HG03108 (cell line): ENCODE measurements around the gene TRUB1.

Experiments used
- ATAC-seq: cut with Tn5 transposase; IDR thresholded peaks from one replicate; pipeline ENCODE4 v1.9.1; 2021; ENCODE audit warnings: moderate library complexity; ENCODE audit not compliant: unreplicated experiment

TRUB1 gene

DNA sequence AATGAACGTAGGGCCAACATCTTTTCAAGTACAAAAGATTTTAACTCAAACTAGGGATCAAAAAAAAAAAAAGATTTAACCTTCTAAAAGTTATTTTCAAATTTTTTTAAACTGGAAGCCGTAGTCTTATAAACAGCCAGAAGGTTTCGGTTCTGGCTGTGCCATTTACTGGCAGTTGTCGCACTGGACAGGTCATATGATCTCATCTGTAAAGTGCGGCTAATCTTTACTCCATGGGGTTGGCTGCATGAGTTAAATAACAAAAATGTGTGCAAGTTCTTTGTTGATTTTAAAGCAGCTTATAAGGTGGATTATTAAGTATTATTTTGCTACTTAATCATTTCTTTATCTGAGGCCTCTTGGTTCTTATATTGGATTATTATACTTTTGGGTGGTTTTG lies 36.6 kb downstream of the TRUB1 start:
- no peak for ATAC-seq

DNA sequence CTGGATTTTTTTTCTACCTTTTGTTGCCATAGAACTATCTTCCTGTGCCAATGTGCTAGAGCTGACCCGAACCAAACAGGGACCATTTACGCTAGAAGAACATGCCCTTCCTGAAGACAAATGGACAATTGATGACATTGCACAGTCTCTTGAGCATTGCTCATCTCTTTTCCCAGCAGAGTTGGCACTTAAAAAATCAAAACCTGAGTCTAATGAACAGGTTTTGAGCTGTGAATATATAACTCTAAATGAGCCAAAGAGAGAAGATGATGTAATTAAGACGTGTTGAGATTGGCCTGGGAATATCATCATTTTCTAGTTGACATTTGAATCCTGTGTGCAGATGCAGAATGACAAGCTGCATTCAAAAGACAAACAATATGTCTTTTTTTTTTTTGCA lies 37.1 kb downstream of the TRUB1 start:
- no peak for ATAC-seq

DNA sequence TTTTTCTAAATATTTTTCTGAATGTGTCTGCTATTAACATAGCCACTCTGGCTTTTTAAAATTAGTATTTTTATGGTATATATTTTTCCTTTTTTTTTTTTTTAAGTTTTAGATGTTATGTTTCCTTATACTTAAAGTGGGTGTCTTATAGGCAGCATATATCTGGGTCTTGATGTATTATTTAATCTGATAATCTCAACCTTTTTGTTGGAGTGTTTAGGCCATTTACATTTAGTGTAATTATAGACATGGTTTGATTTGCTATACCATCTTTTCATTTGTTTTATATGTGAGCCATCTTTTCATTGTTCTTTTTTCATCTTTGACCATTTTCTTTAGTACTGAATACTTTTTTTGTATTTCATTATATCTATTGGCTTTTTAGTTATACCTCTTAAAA lies 45.0 kb downstream of the TRUB1 start:
- ATAC-seq = no peak

DNA sequence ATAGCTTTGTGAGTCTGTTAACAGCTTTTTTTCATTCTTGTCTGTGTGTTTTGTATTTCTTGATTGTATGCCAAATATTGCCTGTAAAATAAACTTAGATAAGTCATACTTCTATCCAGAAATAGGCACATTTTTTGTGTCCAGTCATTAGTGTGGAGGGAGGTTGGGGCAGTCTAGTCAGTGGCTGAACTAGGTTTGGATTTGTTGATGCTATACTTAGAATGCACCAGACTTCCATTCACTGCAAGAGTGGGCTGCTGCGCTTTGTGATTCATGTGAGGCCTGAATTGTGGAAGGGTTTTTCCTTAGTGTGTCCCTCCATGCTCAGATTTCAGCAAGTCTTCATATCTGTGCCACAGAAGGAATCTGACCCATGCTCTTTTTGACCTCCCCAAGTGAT lies 50.0 kb downstream of the TRUB1 start:
- no peak for ATAC-seq

DNA sequence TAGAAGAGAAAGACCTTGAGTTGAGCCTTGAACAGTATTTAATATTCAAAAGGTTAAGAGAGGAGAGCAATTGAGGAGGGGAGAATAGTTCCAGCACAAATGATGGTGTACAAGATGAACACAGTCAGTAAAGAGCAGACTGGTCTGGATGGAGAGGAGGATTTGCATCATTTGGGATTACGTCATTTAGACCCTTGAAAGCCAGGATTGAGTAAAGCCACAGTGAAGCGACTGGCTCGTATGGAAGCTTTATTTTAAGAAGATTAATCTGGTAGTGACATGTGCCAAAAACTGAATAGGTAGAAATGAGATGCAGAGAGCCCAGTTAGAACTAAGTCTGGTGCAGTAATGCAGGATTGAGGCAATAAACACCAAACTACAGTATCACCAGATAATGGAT lies 52.6 kb downstream of the TRUB1 start:
- no peak for ATAC-seq

DNA sequence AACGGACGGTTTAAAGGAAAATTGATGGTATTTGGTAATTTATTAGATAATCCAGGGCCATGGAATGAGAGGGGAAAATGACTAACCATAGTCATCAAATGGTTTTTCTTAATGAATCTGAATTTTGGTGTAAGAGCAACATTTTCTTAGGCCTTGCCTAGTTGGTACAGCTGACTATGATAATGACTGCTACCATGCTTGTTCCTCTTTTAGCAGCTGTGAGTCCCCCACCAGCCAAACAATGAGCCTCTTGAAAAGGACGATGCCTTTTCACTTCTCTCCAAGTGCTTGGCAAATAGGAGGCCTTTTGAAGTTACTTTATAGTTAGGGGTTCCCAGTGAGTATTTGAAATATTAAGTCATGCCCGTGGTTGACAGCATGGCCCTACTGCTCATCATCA lies 53.0 kb downstream of the TRUB1 start:
- no peak for ATAC-seq

DNA sequence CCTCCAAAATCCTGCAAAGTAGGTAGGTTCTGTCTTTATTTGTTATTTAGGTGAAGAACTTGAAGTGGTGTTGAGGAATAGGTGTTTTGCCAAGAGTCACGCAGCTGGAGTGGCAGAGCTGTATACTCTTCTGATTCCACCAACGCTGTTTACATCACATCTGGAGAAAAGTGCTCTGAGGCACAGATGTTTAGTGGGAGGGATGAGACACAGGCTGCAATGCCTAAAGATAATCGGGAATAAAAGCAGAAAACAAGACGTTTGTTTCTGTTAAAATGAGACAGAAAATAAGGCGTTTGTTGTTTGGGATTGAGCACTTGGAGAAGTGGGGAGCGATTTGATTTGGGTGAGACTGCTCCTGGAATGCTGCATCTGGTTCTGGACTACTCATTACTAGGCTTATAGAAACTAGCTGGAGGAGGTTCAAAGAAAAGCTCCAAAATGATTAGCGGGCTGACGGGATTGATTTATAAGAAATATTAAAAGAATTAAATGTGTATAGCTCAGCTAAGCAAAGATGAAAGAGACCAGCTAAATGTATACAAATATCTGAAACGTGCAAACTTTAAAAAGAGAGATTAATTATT lies 54.3 kb downstream of the TRUB1 start:
- ATAC-seq = no peak

DNA sequence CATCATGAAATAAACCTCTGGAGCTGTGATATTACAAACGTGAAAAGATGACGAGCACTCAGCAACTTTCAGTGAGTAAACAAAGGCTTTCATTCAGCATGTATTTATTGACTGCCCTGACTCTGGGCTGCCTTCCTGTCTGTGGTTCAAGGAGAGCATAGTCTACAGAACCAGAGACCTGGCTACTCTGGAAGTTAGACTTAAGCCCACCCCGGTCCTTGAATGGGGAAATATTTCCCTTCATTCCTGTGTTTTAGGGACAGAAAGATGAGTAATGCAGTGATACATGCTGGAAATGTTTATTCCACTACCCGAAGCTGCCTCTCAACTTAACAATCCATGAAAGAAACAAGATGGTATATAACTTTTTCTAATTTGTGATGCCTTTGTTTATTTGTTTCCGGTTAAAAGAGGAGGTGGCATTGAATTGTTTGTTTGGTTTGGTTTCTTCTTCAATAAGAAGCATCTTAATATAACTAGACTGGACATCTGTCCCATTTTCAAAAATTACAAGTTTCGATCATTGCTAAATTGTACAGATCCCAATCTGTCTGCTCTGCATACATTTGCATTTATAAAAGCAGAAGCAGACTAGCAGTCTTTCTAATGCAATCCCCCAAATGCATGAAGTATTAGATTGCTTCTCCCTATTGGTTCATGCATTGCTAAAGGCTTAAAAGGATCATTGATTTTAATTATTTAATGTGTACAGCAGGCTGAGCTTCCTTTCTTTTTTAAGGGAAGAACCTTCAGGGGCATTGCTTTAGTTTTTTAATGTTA lies 57.7 kb downstream of the TRUB1 start:
- no peak for ATAC-seq

DNA sequence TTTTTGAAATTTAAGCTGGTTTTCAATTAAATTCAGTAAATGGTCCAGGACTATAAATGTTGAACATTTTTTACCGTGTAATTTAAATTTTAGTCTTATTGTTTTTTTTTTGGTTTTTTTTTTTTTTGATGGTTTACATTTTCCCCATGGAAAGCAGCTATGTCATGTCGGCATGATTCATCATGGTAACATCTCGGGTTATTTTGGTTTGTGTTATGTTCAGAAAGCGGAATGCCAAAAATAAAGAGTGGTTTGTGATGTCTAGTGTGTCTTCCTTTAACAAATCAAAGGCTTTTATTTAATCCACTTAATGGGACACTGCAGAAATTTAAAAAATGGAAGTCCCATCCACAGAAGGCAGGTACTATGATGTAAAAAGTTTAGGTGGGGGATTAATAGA lies 58.5 kb downstream of the TRUB1 start:
- no peak for ATAC-seq

DNA sequence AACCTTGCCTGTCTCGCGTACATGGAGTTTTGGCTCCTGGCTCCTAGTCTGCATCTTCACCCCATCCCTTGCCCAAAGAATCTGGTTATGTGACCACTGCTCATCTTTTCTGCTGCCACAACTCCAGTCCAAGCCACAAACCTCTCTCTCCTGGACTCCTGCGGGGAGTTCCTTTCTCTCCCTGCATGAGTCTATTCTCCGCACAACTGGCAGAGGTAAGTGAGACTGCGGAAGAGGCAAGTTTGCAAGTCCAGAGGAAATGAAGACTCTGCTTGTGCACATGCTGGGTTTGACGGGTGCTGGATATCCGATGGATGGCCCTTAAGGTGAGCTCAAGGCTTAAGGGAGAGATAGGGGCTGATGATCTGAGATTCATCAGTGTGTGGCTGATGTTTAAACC lies 61.0 kb downstream of the TRUB1 start:
- ATAC-seq = no peak

DNA sequence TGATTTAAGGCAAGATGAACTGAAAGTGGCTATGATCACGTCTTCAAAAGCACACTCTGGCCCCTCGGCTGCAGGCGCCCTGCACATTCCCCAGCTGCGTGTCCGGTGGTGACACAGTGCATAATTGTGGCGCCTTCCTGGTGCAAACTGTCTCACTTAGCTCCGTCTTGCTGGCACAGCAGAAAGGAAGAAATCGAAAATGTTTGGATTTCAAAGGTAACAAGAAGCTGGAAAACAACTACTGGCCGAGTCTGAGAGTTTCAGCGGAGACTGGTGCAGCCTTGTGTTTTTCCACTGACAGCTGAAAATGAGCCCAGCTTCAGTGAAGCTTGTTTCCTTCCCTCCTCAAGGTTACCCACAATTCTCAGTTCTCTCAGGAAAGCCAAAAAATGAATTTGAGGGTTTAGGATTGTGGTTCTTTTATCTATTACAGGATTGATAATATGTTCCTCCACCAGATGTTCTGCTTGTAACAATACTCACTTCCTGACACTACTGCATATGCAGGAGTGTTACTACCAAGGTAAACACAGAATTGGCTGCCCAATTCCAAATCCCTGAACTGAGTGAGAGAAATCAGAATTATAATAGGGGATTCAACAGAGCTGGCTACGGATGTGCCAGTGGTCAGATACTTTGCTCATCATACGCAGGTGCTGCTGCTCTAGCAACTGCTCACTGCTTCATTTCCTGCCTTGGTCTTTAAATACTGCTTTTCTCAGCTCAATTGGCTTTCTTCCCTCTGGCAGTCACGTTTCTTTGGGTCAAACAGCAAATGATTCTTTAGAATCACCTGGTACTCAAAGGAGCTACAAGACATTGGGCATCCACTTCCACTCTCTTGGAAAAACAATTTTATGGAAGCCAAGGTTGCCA lies 63.7 kb downstream of the TRUB1 start:
- ATAC-seq = peak; percentile 88

DNA sequence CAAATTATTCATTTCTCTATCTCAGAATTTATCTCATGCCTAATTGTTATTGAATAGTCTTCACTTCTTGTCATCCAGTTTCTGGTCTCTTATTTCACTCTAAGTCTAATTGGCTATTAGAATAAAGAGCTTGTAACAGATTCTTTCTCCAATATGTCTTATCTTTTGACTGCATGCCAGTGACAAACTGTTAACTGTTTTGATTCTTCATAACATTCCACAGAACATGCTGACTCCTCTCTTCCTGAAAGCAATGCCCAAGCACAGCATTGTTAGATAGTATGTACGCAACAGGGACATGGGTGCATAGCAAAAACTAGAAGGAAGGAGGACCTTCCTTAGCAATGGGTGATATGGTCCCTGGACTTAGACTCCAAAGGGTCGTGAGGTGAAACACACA lies 65.4 kb downstream of the TRUB1 start:
- ATAC-seq = no peak

DNA sequence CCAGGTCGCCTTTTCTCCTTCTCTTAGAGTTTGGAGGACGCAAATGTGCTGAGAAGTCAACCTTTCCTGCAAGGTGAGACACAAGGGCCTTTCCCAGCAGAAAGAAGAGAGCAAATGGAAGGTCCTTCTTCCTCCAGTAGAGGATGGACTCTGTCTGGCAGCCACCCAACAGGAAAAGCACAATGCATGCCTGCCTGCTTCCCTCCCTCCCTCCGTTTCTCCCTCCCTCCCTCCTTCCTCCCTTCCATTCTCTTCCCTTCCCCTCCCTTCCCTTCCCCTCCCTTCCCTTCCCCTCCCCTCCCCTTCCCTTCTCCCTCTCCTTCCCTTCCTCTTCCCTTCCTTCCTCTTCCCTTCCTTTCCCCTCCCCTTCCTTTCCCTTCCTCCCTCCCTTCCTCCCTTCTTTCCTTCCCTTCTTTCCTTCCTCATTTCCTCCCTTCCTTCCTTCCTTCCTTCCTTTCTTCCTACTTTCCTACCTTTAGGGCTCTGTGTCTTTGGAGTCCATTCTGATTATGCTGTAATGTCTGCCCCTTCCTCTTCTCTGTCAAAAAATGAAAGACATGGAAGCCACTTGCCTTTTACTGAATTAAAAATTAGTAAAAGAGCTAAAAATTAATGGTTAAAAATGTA lies 66.4 kb downstream of the TRUB1 start:
- no peak for ATAC-seq

DNA sequence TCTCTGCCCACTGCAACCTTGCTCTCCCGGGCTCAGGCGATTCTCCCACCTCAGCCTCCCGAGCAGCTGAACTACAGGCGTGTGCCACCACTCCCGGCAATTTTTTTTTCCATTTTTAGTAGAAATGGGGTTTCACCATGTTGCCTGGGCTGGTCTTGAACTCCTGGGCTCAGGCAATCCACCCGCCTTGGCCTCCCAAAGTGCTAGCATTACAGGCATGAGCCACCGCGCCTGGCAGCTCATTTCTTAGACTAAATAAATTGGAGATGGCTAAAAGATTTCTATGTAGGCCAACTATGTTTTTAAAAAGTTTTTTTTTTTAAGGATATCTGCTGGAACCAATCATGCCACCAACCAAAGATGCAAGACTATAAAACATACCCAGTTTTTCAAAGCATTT lies 67.8 kb downstream of the TRUB1 start:
- ATAC-seq = no peak

DNA sequence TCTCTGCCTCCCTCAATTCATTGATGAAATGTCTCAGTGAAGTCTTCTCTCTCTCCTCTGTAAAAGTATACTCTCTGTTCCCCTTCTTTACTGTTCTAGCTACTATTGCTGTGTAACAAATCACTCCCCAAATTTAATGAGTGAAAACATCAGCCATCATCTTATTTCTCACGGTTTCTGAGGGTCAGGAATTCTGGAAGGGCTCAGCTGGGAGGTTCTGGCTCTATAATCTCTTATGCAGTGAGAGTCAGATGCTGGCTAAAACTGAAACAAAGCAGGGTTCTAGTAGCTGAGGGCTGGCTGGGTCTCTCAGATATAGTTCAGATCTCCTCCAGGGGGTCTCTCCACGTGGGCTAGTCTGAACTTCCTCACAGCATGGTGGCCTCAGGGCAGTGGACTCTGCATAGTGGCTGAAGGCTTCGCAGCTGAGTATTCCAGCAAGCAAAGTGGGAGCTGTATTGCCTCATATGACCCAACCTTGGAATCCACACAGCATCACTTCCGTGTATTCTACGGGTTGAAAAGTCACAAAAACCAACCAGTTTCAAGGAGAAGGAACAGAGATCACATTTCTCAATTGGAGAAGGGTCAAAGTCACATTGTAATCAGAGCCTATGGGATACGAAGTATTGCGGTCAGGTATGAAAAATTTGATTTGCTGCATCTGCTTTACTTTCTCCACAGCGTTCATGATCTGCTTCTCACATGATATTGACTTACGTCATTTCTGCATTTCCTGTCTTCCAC lies 80.4 kb downstream of the TRUB1 start:
- no peak for ATAC-seq

DNA sequence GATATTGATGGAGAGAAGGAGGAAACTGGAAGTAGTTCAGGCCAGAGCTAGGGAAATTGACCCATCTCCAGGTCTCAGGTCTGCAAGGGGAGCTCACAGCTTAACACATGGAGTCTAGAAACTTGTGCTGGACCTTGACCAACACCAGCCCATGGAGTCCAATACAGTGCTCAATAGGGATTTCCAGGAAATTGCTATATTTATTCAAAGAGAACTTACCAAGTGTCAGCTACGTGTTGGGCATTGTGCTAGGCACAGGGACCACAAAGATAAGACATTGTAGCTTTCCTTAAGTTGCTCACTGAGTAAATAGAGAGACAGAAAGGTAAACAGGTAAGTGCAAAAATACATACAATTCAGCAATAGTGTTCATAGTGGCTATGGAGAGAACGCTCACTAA lies 82.5 kb downstream of the TRUB1 start:
- ATAC-seq = no peak

DNA sequence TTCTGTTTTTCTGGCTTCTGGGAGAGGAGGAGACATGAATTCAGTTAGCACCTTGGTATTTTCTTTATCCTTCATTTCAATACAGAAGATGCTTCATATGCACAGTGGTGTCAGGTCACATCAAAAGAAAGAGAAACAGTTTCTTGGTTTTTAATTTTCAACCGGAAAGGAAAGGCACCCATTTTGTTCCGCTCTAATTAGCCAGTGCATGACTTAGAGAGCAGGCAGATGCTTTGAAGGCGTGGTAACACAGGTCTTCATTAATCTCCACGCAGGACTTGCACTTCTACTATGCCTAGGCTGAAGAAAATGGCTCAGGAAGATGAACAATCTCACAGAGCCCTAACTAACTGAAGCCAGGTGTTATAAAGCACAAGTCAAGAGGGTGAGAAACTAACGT lies 84.7 kb downstream of the TRUB1 start:
- ATAC-seq = peak; percentile 56

DNA sequence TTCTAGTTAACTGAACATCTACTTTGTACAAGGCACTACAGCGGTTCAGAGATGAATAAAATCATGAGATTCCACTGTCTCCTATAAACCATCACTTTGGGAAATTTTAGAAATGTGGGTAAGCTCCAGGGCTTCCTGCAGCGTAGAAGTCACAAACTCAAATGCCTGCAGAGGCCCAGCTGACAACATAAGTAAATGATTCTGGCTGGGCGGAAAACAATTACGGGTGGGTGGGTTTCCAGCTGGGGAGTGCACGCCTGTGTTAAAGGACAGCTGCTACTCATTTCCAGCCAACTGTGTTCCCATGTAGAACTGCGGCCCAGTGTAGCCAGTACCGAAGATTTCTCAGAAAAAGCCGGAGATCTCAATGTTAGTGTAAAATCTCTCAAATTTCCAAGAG lies 85.7 kb downstream of the TRUB1 start:
- ATAC-seq = no peak

DNA sequence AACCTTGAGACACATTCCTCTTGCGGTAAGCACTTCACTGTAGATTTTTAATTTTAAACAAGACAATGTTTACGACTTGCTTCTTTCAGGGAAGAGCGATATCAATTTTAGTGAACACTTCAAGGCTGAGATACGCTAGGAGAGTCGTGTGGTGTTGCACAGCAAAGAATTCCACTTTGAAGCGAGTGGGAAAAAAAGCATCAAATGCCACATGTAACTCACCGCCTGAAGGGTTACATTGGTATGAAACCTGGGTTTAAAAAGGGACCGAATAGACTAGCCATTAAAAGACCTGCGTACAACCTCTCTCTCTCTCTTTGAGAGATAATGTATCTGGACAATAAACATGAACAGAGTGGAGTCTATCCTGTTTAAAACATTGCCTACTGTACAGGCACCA lies 86.4 kb downstream of the TRUB1 start:
- ATAC-seq = no peak

DNA sequence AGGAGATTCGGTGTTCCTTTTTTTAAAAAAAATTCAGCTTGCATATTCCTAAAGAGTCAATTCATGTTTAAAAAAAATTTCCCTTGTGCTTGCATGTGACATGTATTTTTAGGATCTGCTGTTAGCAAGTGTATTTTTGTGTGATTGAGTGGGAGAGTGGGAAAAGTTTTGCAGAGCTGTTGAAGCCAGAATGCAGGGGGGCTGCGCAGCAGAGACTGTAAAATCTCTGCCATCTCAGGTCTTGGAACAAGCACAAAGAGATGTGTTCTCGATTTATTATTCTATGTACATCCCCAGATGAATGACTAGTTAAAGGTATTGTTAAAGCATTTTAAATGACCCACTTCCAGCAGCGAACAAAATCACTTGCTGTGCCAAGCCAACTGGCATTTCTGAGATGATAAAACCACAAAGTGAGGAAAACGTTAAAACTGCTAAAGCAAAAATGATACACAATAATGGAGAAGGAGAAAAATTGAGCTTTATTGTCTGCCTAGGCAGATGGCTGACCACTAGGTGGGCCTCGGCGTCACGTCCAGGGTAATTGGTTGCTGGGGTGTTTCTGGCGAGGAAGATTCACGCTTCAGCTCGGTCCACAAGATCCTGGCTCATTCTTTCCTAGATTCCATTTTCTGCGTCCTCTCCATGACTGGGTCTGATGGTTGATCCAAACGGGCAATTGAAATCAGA lies 88.2 kb downstream of the TRUB1 start:
- ATAC-seq = no peak
